IPS-18a (cell line): ENCODE results near the gene DMBT1.

ENCODE experiments used
- H3K27ac ChIP-seq: one replicate; pipeline ENCODE4 v1.5.1; 2013; ENCODE audit warnings: low read length
- H3K27me3 ChIP-seq: one replicate; pipeline ENCODE4 v1.6.1; 2013; ENCODE audit warnings: mild to moderate bottlenecking, low read length; ENCODE audit not compliant: control insufficient read depth, insufficient read depth
- H3K36me3 ChIP-seq: one replicate; pipeline ENCODE4 v1.6.1; 2013; ENCODE audit warnings: low read depth, low read length; ENCODE audit not compliant: control insufficient read depth
- H3K4me1 ChIP-seq: one replicate; pipeline ENCODE4 v1.6.1; 2013; ENCODE audit warnings: low read depth, low read length; ENCODE audit not compliant: control insufficient read depth
- H3K4me3 ChIP-seq: one replicate; pipeline ENCODE4 v1.5.1; 2013; ENCODE audit warnings: low read length
- H3K9ac ChIP-seq: one replicate; pipeline ENCODE4 v1.6.1; 2013; ENCODE audit warnings: mild to moderate bottlenecking, low read length, moderate library complexity
- H3K9me3 ChIP-seq: one replicate; pipeline ENCODE4 v1.6.1; 2013; ENCODE audit warnings: low read depth, low read length; ENCODE audit not compliant: control insufficient read depth

DMBT1 gene

DNA sequence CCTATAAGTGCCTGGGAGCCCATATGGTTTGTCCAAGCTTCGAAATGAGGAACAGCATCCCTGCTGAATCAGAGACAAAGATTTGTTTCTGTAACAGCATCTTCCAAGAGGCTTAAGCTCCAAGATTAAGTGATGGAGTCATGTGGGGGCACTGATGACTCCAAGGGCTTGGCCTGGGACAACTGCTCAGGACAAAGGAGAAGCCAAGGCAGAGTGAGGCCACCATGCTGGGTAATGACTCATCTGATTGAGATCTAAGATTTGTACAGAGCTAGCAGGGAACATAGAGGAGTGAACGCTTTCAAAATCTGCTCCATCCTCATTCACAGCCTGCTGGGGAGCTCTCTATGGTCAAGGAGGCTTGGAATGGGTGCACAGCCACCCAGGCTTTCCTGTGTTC is 89.8 kb downstream of the DMBT1 start:
- H3K4me1 ChIP-seq, result no peaks in the 10 kb centered on the region
- no peak overlapping the region for H3K27ac ChIP-seq
- H3K4me3 ChIP-seq, result no peak overlapping the region
- no peaks in the 10 kb centered on the region for H3K36me3 ChIP-seq
- H3K9me3 ChIP-seq, result no peaks in the 10 kb centered on the region
- H3K9ac ChIP-seq, result no peak overlapping the region
- H3K27me3 ChIP-seq, result no peaks in the 10 kb centered on the region

DNA sequence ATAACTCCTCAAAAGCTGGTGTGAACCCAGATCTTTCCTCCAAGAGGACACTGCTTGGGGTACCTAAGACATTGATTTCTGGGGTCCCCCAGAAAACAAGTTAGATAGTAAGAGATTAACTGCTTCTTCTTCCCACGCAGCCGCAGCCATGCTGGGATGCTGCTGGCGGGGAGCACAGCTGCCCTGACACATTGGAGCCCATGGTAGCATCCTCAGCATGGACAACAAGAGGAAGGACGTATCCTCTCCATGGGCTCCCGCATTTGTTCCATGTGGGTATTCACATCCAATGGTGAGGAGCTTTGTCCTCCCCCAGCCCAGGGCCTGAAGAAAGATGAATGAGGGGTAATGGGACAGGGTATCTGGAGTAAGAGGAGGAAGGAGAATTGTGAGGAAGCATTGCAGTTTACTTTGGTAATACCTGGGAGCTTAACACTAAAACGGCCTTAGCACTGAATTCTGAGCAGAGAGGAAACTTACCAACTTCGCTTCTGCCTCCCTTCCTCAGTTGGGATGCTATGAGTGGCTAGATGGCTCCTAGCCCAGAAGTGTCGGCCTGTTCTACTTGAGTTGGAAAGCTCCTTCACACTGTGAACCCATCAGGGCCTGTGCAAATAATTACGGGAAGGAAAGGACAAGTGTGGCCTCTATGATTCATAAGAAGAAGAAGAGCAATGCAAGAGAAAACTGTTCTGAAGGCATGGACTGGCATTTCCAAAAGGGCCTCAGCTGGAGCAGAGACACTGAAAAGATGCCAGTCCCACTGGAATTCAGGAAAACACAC is 95.2 kb downstream of the DMBT1 start:
- H3K9ac ChIP-seq, result no peak overlapping the region
- H3K4me3 ChIP-seq, result no peak overlapping the region
- H3K4me1 ChIP-seq, result no peaks in the 10 kb centered on the region

DNA sequence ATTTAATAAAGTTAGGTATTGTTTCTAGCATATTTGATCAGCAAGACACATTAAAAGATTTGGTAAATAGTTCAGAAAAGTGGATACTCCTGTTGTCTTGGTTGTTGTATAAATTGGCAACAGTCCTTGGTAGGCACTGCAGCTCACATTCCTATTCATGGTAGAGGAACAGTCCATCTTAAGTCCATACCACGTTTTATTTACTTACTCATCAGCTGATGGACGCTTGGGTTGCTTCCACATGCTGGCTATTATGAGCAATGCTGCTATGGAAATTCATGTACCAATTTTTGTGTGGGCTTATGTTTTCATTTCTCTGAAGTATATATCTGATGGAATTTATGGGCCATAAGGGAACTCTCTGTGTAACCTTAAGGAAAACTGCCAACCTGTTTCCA is 95.8 kb downstream of the DMBT1 start:
- no peaks in the 10 kb centered on the region for H3K9me3 ChIP-seq
- no peaks in the 10 kb centered on the region for H3K36me3 ChIP-seq
- no peaks in the 10 kb centered on the region for H3K27me3 ChIP-seq
- H3K4me1 ChIP-seq, result no peaks in the 10 kb centered on the region
- no peak overlapping the region for H3K9ac ChIP-seq
- H3K27ac ChIP-seq, result no peak overlapping the region
- H3K4me3 ChIP-seq, result no peak overlapping the region

More for the DNA sequence above, 95.2 kb downstream of the DMBT1 start:
- Histone ChIP-seq H3K27ac (no peak overlapping the region), H3K27me3 (no peaks in the 10 kb centered on the region), H3K36me3 (no peaks in the 10 kb centered on the region), H3K9me3 (no peaks in the 10 kb centered on the region)

DNA sequence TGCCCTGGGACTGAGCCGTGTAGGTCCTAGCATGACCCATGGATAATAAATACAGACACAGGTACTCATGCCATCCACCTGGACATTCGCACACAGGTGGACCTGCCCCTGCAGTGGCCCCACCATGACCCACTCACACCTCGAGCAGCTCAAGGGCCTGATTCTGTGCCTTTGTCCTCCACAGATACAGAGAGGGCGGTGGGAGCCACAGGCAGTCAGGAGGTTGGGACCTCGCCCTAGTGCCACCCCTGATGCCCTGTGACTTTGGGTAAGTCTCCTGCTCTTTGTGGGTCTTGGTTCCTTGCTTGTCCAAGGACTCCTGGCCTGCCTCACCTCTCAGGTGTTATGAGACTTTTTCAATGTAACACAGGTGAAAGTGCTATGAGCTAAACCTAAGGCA is 96.2 kb downstream of the DMBT1 start:
- Histone ChIP-seq H3K9ac (no peak overlapping the region), H3K36me3 (no peaks in the 10 kb centered on the region), H3K27ac (no peak overlapping the region), H3K4me1 (no peaks in the 10 kb centered on the region), H3K9me3 (no peaks in the 10 kb centered on the region), H3K27me3 (no peaks in the 10 kb centered on the region), H3K4me3 (no peak overlapping the region)

DNA sequence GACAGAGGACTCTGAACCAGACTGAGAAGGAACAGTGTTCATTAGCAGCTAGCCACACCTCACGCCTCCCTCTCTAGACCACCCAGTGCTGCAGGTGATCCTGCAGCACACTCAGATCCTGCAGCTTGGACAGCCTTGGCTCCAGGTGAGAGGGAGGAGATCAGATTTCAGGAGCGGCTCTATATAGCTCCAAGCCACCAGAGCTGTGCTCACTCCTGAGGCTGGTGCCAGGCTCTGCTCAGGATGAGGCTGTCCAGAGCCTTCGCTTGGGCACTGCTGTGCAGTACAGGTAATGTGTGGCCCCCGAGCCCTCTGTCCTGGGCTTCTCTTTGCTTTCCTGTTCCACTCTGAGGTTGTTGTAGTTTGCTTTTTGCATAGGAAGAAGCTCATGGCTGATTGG is 96.7 kb downstream of the DMBT1 start:
- Histone ChIP-seq H3K4me1 (no peaks in the 10 kb centered on the region), H3K9me3 (no peaks in the 10 kb centered on the region), H3K9ac (no peak overlapping the region), H3K27ac (no peak overlapping the region), H3K4me3 (no peak overlapping the region), H3K36me3 (no peaks in the 10 kb centered on the region), H3K27me3 (no peaks in the 10 kb centered on the region)

DNA sequence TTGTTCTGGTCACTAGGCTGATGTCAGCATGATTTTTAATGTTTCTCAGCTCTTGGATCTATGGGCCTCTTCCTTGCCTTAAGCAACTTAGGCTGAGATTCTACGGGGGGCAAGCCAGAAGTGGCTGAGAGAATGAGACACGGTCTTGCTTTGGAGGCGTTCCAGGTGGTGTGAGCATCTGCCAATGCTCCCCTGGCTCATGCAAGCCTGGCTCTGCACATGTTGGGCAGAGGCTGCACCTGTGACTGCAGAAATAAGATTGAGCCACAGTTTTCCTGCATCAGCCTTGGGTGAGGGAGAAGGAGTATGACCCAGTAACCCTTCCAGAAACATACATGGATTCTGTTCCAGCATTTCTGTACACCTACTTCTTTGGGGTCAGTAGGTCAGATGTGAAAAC is 97.2 kb downstream of the DMBT1 start:
- no peak overlapping the region for H3K27ac ChIP-seq
- no peaks in the 10 kb centered on the region for H3K4me1 ChIP-seq
- no peaks in the 10 kb centered on the region for H3K36me3 ChIP-seq
- no peaks in the 10 kb centered on the region for H3K9me3 ChIP-seq
- no peak overlapping the region for H3K4me3 ChIP-seq
- H3K9ac ChIP-seq, result no peak overlapping the region
- H3K27me3 ChIP-seq, result no peaks in the 10 kb centered on the region

DNA sequence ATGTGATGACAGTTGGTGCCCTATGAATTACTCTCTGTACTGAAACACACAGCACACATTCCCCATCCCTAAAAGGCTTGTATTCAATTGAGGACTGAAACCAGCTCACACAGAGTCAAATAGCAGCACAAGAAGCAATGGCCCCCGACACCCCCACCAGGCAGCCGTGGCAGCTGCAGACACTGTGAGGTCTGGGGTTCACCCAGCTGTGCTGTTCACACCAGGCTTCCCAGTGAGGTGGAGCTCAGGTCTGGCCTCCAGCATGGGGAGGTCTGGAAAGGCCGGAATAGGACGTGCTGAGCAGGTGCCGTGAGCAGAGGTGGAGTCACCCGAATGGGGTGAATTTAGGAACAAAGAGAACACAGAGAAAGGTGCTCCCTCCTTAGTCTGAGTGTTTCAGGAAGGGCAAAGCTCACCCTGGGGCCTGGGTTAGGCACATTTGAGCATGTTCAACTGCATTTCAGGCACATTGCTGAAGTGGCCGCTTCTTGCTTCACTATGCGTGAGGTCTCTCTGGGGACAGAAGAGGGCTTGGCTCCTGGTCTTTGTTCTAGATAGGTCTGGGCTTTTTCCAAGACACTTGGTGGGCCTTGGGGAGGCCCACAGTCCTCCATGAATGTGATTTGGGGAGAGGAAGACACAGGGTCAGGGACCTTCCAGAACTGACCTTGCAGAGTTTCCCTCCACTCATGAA is 97.9 kb downstream of the DMBT1 start:
- no peak overlapping the region for H3K27ac ChIP-seq
- H3K4me3 ChIP-seq, result no peak overlapping the region
- no peaks in the 10 kb centered on the region for H3K9me3 ChIP-seq
- H3K27me3 ChIP-seq, result no peaks in the 10 kb centered on the region
- no peaks in the 10 kb centered on the region for H3K36me3 ChIP-seq
- H3K4me1 ChIP-seq, result no peaks in the 10 kb centered on the region
- no peak overlapping the region for H3K9ac ChIP-seq

DNA sequence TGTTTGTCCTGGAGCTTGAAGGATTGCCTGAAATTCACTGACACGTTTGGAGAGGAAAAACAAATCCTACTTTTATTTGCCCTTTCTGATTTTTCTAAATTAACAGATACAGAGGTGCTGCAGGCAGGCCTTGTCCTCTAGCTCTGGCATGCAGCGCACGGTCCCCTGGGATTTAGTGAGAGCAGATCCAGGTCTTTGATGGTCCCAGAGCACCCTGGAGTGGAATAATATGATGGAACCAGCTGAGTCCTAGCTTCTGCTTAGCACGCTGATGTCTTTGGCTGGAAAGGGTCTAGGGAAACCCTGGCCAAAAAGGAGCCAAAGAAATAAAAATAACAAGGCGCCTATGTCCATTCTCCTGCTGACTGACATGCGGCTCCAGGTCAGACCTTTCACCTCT is 98.6 kb downstream of the DMBT1 start:
- Histone ChIP-seq H3K4me3 (no peak overlapping the region), H3K9ac (no peak overlapping the region)

DNA sequence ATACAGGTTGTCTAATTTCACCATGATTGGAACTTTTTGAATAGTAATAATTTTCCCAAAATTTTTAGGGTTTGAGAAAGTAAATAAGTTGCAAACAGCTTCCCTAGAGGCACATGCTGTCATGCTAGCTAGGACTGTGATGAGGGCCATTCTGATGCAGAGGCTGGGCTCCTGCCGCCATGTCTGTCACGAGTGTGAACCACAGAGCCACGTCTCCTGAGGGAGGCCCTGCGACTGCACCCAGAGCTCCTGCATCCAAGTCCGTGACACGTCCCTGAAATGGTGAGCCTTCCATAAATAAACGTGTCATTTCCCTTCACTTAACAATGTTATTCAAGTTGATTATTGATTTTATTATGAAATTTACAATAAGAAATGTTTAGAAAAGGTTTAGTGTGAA is 99.1 kb downstream of the DMBT1 start:
- no peak overlapping the region for H3K27ac ChIP-seq
- no peaks in the 10 kb centered on the region for H3K4me1 ChIP-seq
- no peaks in the 10 kb centered on the region for H3K9me3 ChIP-seq
- no peaks in the 10 kb centered on the region for H3K36me3 ChIP-seq
- no peaks in the 10 kb centered on the region for H3K27me3 ChIP-seq
- H3K4me3 ChIP-seq, result no peak overlapping the region
- H3K9ac ChIP-seq, result no peak overlapping the region

More for the DNA sequence above, 98.6 kb downstream of the DMBT1 start:
- Histone ChIP-seq H3K4me1 (no peaks in the 10 kb centered on the region), H3K27ac (no peak overlapping the region), H3K9me3 (no peaks in the 10 kb centered on the region), H3K27me3 (no peaks in the 10 kb centered on the region), H3K36me3 (no peaks in the 10 kb centered on the region)

DNA sequence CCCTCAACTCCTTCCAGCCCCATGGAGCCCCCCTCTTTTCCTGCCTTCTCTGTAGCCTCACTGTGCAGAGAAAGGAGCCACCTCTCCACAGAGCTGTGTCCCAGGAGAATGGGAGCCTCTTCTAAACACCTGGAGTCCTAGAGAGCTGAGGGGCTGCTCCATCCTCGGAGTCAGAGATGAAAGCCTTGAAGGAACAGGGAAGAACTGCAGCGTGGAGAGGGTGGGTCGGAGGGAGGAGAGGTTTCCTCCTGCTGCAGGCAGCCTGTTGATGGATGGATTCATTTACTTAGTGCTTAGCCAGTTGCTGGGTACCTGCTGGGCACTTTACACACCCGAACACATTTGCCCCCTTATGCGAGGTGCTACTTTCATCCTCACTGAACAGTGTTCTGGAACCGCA is 100.1 kb downstream of the DMBT1 start:
- Histone ChIP-seq H3K9ac (no peak overlapping the region), H3K27ac (no peak overlapping the region), H3K9me3 (no peaks in the 10 kb centered on the region), H3K4me3 (no peak overlapping the region), H3K36me3 (no peaks in the 10 kb centered on the region), H3K27me3 (no peaks in the 10 kb centered on the region), H3K4me1 (no peaks in the 10 kb centered on the region)

DNA sequence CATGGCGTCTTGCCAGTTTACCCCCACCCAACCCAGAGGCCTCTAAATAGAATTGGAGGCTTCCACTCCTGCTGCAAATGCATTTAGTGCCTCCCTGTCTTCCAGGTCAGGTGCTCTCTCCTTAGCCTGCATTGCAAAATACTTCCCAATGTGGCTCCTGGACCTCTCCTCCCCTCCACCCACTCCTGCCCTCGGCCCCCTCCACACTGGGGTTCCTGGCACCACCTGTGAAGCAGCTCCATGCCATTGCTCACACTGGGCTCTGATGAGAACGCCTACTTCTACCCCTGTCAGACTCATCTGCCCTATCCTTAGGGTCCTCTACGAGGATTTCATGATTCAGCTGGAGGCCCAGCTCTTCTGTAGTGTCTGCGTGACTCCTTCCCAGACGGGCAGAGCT is 101.7 kb downstream of the DMBT1 start:
- Histone ChIP-seq H3K4me1 (no peaks in the 10 kb centered on the region), H3K4me3 (no peak overlapping the region), H3K36me3 (no peaks in the 10 kb centered on the region), H3K27ac (no peak overlapping the region), H3K9ac (no peak overlapping the region), H3K9me3 (no peaks in the 10 kb centered on the region), H3K27me3 (no peaks in the 10 kb centered on the region)
